PC-9 (cell line): ENCODE measurements around the gene ZNF646.

Source experiments
- CTCF ChIP-seq: fragments of 200-600 bp; sonication (generic); conservative IDR thresholded peaks from 2 replicates; pipeline ENCODE4 v1.6.1; 2017; ENCODE audit warnings: mixed run types, antibody characterized with exemption, mild to moderate bottlenecking, moderate library complexity
- EZH2 ChIP-seq: fragments of 200-600 bp; sonication (generic); IDR thresholded peaks from 2 replicates; pipeline ENCODE4 v1.8.0; 2017; ENCODE audit warnings: antibody characterized with exemption, low read depth

- TF ChIP-seq CTCF (no peak), EZH2 (no peak)
Measured at GRCh38 chr16:31073142-31073969, 866 bp upstream of the ZNF646 start.
